ENCODE data around the gene RSBN1L. TPM values are rescaled to one million over a fixed set of nuclear protein-coding genes. Genes with fewer than 3 reads are reported as not detected.

RSBN1L gene
- total and polyA plus RNA-seq, 2 of the 8 experiments (the other 6 are each of a cell fraction or from before 2014, with no cell fraction given), result 4.1 to 22.1 TPM

- Histone ChIP-seq H3K14ac (ENCODE audit: insufficient read length) (no peak overlapping the region), H2BK5ac (ENCODE audit: low read depth, low read length) (no peak overlapping the region), H4K91ac (replicated peaks; ENCODE audit: insufficient read length, low read length) (no peak overlapping the region), H2BK20ac (ENCODE audit: low read length) (no peak overlapping the region), H3K79me1 (ENCODE audit: low read depth, low read length) (peaks cover 4% of the 10 kb centered on the region), H4K5ac (ENCODE audit: insufficient read length, low read depth, low read length) (no peak overlapping the region), H2AFZ (ENCODE audit: low read length) (no peak overlapping the region), H3K9ac (replicated peaks in 1 of 4; ENCODE audit: extremely low read depth in 1 of 4, low read depth in 3 of 4, low read length in 3 of 4) (no peak overlapping the region), H2BK15ac (ENCODE audit: low read length) (no peak overlapping the region), H3K9me3 (ENCODE audit: insufficient read depth in 2 of 2, low read depth in 1 of 2, low read length in 1 of 2) (no peaks in the 10 kb centered on the region), H3K27me3 (replicated peaks in 1 of 4; ENCODE audit: control insufficient read depth in 3 of 4, extremely low read depth in 1 of 4, insufficient read depth in 3 of 4, low read length in 3 of 4) (no peaks in the 10 kb centered on the region), H3K23ac (ENCODE audit: insufficient read length) (no peak overlapping the region), H3K79me2 (ENCODE audit: control insufficient read depth in 1 of 2, insufficient read depth in 2 of 2, low read length in 2 of 2) (no peaks in the 10 kb centered on the region), H3K4ac (replicated peaks; ENCODE audit: insufficient read length, low read depth, low read length) (no peak overlapping the region), H3K4me2 (ENCODE audit: insufficient read depth in 1 of 2, low read depth in 2 of 2, low read length in 2 of 2) (no peak overlapping the region), H2AK5ac (ENCODE audit: low read depth, low read length) (no peak overlapping the region), H3K23me2 (ENCODE audit: low read depth, low read length) (no peaks in the 10 kb centered on the region), H3K27ac (ENCODE audit: low read depth, low read length) (no peak overlapping the region), H2BK120ac (replicated peaks; ENCODE audit: low read depth, low read length) (no peak overlapping the region), H2BK12ac (ENCODE audit: low read depth, low read length) (no peak overlapping the region), H3K56ac (replicated peaks; ENCODE audit: insufficient read length, low read depth, low read length) (no peak overlapping the region), H3K4me1 (replicated peaks in 1 of 4; ENCODE audit: control insufficient read depth in 3 of 4, insufficient read depth in 4 of 4, low read length in 3 of 4) (peaks cover 0 to 5% (median 2%) of the 10 kb centered on the region in 4 experiments; a peak in 1 of 7 replicates), H4K20me1 (replicated peaks in 1 of 2; ENCODE audit: control insufficient read depth in 1 of 2, insufficient read depth in 2 of 2, low read length in 2 of 2) (peaks cover 0 to 3% of the 10 kb centered on the region in 2 experiments), H3K36me3 (ENCODE audit: control insufficient read depth in 2 of 4, insufficient read depth in 4 of 4, low read length in 3 of 4) (no peaks in the 10 kb centered on the region), H3K4me3 (ENCODE audit: extremely low read depth in 1 of 4, insufficient read depth in 2 of 4, low read depth in 3 of 4, low read length in 4 of 4) (no peak overlapping the region), H3K18ac (ENCODE audit: extremely low read depth, low read length) (no peak overlapping the region), H4K8ac (ENCODE audit: extremely low read depth, insufficient read depth, low read length) (no peak overlapping the region)
- TF ChIP-seq GTF2F1 (IDR thresholded peaks at IDR 0.05; ENCODE audit: borderline replicate concordance, low read depth, low read length) (no peak), CEBPB (IDR thresholded peaks at IDR 0.05; ENCODE audit: low read depth, low read length) (no peak), PHF8 (conservative IDR thresholded peaks at IDR 0.05; ENCODE audit: low read depth, low read length) (no peak), KDM4A (IDR thresholded peaks at IDR 0.05; ENCODE audit: low read depth, low read length, severe bottlenecking) (no peak)
- DNase-seq (ENCODE audit: low read depth in 1 of 2, low spot score in 2 of 2) (no peak), FAIRE-seq (no peak)
- ChIA-PET CTCF (ENCODE audit: partially characterized antibody) (no interaction called here), POLR2A (ENCODE audit: partially characterized antibody) (interaction anchor here (0.6 kb wide), 1 partner anchor 17 kb away, joined by 3 read pairs; no protein-coding TSS in a partner anchor)
- WGBS, 2 experiments (ENCODE audit: extremely low coverage in 1 of 2, insufficient coverage in 1 of 2, insufficient read length in 1 of 2, insufficient replicate concordance in 2 of 2, low coverage in 1 of 2, low lambda C conversion rate in 2 of 2, missing lambda C conversion rate in 1 of 2), result 93% methylated on average over 1 of the region's 1 CpG; no CpG with 5 or more reads in 1 of the 2 experiments
Observed at GRCh38 chr7:77831953-77832352, 135.7 kb downstream of the RSBN1L start.

Other genes with a start within 250 kb of the RSBN1L start
- 111 and 132 TPM in 2 replicates for gene PTPN12, start 159.2 kb upstream of the RSBN1L start, total RNA-seq (2021; fragmentation: NEBNext Ultra II Directional; extraction: Animal tissue kit (Norgen Biotek cat#: 25700))
- 23.6 and 39.7 TPM in 2 replicates for gene PTPN12, start 159.2 kb upstream of the RSBN1L start, polyA plus RNA-seq (2011; rRNA removed)
- 22.1 and 23.3 TPM in 2 replicates for gene TMEM60, start 102.0 kb downstream of the RSBN1L start, total RNA-seq (2021; fragmentation: NEBNext Ultra II Directional; extraction: Animal tissue kit (Norgen Biotek cat#: 25700))
- 13.2 and 29.2 TPM in 2 replicates for gene TMEM60, start 102.0 kb downstream of the RSBN1L start, polyA plus RNA-seq (2011; rRNA removed)
- 18.2 and 25.4 TPM in 2 replicates for gene PHTF2, start 102.3 kb downstream of the RSBN1L start, total RNA-seq (2021; fragmentation: NEBNext Ultra II Directional; extraction: Animal tissue kit (Norgen Biotek cat#: 25700))
- gene PHTF2, start 102.3 kb downstream of the RSBN1L start, polyA plus RNA-seq (2011; rRNA removed), result 5.0 and 9.0 TPM in 2 replicates

Data from H1 (cell line).